Measurements from ENCODE around the gene JMJD6.

GRCh38 chr17:76748657-76749056, 22.3 kb upstream of the JMJD6 start:
- no peak for TF ChIP-seq CTCF (IDR thresholded peaks at IDR 0.05)
- no peak for TF ChIP-seq POLR2A (IDR thresholded peaks at IDR 0.05)
